Hippocampal formation (tissue), 2 donors: ENCODE data around the gene ARHGAP10.
"Not testable (repeated sequence)": the region's sequence is repeated elsewhere in the genome, so short reads cannot be mapped to it uniquely, and the experiment has no call there.

Experiments
- DNase-seq, 2 donors: peaks; one replicate each; lab custom pipeline; 2025; lab: John Stamatoyannopoulos, UW

The ARHGAP10 gene

DNA sequence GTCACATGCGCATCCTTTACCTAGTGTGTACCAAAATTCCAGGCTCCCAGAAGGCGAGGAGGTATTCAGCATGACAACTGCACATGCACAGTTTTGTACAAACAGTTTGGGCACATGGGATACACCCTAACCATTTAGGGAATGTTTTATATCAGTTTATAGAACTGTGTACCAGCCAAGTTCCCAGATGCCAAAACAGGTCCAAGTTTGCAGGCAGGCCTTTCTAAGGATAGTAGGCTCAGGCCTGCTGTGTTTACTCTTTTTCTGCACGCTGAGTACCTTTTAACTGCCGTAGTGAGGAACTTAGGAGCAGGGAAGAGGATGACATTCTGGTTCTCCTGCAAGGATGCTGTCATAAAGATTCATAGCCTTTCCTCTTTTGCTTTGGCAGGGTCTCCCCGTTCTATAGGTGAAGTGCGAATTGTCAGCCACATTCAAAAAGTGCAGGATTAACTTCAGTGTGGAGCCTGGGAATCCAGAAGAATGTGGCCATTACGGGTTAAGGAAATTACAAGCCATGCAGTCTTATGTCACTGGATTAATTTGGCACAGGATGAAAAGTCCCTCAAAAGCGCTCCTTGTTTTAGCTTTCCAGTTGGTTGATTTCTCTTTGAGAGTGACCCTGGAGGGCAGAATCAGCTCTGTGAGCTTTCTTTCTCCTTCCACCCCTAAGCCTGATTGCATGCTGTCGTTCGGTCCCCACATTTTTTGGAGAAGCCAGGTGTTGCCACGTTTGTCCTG is 259.8 kb downstream of the ARHGAP10 start:
- DNase-seq: peak in 1 of 2 donors; percentile 20

DNA sequence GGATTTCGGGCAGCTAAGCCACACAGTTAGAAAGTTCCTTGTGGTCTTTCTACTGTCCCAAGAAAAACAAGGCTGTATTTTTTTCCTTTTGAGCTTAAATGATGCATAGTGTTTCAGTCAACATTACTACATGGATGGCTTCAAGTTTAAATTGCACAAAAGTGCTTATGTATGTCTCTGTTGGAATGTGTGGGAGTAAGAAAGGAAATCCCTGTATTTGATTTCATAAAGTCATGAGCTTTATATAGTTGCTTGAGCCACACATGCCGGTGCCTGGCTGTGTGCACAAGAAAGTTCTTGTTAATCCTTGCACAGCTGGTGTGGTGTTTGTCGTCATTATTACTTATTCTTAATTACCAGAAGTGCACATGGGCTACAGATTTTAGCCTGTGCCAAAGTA is 262.2 kb downstream of the ARHGAP10 start:
- DNase-seq: no peak

GRCh38 chr4:147994491-147995385 is 262.9 kb downstream of the ARHGAP10 start:
- no peak for DNase-seq

- no peak for DNase-seq
Measured at GRCh38 chr4:147996859-147997258, 265.0 kb downstream of the ARHGAP10 start.

DNA sequence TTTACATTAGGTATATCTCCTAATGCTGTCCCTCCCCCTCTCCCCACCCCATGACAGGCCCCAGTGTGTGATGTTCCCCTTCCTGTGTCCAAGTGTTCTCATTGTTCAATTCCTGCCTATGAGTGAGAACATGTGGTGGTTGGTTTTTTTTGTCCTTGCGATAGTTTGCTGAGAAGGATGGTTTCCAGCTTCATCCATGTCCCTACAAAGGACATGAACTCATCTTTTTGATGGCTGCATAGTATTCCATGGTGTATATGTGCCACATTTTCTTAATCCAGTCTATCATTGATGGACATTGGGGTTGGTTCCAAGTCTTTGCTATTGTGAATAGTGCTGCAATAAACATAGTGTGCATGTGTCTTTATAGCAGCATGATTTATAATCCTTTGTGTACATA is 268.1 kb downstream of the ARHGAP10 start:
- not testable (repeated sequence) for DNase-seq

DNA sequence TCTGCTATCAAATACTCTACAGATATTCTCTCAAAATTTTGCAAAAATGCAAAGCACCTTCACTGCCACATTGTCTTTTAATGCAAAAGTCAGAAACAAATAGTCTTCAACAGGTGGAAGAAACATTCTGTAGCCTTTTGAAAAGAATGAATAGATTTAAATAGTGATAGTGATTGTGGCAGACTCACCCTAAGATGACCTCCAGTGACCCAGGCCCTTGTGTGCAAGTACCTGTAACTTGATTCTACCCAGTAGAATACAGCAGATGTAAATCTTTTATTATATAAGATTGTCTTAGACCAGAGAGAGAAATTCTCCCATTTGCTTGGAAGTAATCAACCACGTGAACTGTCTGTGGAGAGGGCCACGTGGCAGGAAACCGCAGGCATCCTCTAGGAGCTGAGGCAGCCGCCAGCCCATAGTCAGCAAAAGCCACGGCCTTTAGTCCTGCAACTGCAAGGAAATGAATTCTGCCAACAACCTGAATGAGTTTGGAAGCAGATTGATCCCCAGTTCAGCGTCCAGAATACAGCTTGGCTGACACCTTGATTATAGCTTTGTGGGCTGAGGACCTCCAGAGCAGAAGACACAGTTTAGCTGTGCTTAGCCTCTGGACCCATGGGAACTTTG is 272.5 kb downstream of the ARHGAP10 start:
- no peak for DNase-seq

GRCh38 chr4:148006001-148006400 is 274.1 kb downstream of the ARHGAP10 start:
- no peak for DNase-seq

DNA sequence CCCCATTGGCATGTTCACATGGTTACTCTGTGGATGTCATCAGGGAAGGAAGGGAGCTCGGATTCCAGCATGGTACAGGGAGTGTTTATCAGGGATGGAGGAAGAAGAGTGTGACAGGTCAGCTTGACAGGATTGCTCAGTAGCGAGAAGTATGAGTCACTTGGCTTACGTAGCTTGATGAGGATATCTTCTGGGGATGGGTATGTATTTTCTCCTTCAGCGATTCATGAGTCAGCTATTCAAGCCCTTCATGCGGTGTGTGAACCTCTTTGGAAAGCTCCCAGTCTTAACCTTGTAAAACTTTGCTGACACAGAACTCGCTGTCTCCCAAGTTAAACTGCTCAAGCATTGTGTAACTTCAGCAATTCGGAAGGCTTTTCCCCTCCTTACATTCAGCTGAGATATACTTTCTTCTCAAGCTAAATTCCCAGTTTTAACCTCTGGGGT is 275.4 kb downstream of the ARHGAP10 start:
- no peak for DNase-seq

- DNase-seq: no peak
Measured at GRCh38 chr4:148007792-148008191, 275.9 kb downstream of the ARHGAP10 start.

DNA sequence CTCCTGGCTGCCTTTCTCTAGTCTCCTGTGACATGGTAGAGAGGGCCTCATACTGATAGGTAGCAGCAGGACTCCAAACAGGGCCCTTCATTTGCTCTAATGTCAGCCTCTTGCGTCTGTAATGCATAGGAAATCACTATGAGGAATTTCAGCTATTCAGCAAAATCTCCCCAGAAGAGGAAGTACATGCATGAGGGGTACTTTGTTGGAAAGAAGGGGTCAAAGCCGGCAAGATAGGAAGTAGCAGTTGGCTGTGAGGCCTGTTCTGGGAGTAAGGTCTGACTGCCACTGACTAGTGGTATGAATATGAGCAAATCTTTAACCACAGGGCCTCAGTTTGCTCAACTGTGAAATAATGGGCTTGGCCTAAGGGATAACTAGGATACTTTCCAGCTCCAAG is 283.2 kb downstream of the ARHGAP10 start:
- no peak for DNase-seq

GRCh38 chr4:148015468-148015867 is 283.6 kb downstream of the ARHGAP10 start:
- no peak for DNase-seq

DNA sequence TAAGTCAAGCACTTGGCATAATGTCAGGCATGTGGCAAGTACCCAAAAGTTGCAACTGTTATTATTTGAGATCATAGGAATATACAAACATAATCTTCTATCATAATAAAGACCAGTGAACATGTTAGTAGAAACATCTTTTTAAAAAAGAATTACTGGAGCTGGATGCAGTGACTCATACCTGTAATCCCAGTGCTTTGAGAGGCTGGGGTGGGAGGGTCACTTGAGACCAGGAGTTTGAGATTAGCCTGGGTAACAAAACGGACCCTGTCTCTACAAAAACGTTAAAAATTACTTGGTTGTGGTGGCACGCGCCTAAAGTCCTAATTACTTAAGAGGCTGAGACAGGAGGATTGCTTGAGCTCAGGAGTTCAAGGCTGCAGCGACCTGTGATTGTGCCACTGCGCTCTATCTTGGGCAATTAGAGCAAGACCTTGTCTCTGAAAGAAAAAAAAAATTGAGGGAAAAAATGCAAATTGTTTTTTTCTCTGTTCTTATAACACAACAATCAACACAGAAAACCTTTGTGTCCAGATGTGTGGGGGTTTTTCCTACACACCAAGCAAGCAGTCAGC is 284.3 kb downstream of the ARHGAP10 start:
- no peak for DNase-seq

- no peak for DNase-seq
Measured at GRCh38 chr4:148017801-148018200, 285.9 kb downstream of the ARHGAP10 start.

GRCh38 chr4:148021686-148022085 is 289.8 kb downstream of the ARHGAP10 start:
- DNase-seq: no peak

DNA sequence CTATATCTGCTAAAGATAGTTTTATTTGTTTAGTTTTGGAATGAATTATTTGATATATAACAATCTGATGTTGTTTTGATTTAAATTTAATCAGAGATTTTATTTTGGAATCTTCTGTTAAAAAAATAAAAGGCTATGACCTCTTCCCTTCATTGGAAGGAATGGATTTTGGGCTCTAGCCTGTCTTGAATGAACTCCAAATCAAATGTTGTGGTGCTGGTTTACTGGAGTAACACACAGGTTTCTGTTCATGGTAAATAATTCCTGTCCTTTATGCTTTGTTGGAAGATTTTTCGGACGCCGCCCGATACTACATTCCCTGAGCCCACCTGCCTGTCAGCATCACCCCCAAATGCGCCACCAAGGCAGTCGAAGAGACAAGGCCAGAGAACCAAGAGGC is 291.1 kb downstream of the ARHGAP10 start:
- no peak for DNase-seq

GRCh38 chr4:148023512-148024181 is 291.8 kb downstream of the ARHGAP10 start:
- no peak for DNase-seq

- DNase-seq: no peak
Measured at GRCh38 chr4:148025981-148026380, 294.1 kb downstream of the ARHGAP10 start.

GRCh38 chr4:148027201-148027600 is 295.3 kb downstream of the ARHGAP10 start:
- no peak for DNase-seq

DNA sequence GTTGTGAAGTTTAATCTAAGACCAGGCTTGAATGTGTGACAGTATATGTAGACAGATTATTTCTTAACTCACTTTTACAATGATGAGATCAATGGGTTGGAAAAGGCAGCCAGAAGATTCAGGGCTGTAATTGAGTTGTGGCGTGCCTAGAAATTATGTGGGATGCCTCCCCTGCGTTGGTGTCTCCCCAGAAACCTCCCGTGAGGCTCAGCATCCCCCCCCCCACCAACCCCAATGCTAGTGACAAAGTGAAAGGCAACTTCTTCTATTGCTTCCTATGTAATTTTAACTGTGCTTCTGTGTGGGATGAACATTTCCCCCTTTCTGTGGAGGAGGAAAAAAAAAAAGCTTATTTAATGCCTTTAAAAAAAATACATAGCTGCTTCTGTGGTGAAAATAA is 297.9 kb downstream of the ARHGAP10 start:
- no peak for DNase-seq

GRCh38 chr4:148030193-148030873 is 298.4 kb downstream of the ARHGAP10 start:
- no peak for DNase-seq

DNA sequence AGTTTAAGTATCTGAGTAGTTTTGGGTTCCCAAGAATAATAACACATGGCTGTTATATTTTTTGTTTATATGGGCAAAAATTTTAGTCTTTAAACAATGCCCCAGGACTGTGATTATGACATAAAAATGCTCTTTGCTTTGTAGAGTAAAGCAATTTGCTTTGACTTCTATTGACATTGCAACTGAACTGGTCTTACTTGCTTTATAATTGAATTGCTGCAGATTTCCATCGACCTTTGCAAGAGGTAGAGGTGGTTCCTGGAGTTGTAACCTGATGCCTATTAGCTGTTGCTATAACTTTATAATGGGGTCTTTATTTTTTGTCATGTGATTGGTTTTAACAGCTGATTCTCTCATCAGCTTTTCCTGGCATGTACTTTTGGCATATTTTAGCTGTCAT is 302.9 kb downstream of the ARHGAP10 start:
- DNase-seq: no peak
